Activated CD8-positive, alpha-beta memory T cell treated with anti-CD3 and anti-CD28 coated beads, Interleukin-2, amount 50 U/mL, for 48 hours (primary cell): ENCODE measurements around the gene MSANTD4.
"Not testable (repeated sequence)": the region's sequence is repeated elsewhere in the genome, so short reads cannot be mapped to it uniquely, and the experiment has no call there.

Experiments
- DNase-seq: peaks from one replicate; pipeline ENCODE4 v3.0.0-alpha.2; 2020

The MSANTD4 gene

DNA sequence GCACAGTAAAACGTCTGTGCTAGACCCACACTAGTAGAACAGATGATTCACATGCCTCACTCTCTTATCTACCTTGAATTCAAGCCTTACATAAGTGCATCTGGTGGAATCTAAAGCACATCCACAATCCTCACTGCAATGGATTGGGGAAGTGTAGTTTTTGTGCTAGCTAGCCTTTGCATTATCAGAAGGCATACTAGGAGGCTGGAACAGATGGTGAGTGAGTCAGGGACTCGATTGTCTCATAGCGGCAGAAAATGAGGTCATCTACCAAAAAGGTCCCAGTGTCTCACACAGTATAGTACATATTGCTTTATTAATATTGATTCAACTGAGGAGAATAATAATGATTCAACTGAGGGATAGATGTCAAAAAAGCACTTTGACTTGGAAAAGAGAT is 9.3 kb downstream of the MSANTD4 start:
- no peak for DNase-seq

DNA sequence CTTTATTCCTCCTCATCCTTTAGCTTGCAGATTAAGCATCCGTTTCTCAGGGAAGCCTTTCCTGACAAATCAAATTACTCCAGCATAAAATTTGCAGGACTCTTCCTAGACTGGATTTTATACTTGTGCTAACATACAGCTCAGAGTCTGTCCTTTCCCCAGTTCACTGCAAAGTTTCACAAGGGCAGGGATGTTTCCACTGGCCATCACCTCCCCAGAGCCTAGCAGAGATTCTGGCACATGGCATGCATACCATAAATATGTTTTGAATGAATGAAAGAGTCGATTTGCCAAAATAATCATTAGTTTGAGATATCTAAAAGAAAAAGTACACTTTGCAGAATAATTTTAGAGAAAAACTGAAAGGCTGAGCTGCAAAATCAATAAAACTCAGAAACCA is 10.6 kb downstream of the MSANTD4 start:
- no peak for DNase-seq

DNA sequence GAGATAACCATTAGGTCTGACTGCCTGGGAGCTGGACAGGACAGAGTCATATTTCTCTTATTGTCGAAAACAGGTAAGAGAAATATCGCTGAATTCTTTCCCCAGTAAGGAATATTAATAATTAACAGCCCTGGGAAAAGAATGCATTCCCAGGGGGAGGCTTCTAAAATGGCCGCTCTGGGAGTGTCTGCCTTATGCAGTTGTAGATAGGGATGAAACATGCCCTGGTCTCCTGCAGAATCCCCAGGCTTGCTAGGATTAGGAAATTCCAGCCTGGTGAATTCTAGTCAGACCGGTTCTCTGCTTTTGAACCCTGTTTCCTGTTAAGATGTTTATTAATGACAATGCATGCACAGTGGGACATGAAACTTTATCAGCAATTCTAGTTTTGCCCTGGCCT is 18.9 kb downstream of the MSANTD4 start:
- DNase-seq: not testable (repeated sequence)

DNA sequence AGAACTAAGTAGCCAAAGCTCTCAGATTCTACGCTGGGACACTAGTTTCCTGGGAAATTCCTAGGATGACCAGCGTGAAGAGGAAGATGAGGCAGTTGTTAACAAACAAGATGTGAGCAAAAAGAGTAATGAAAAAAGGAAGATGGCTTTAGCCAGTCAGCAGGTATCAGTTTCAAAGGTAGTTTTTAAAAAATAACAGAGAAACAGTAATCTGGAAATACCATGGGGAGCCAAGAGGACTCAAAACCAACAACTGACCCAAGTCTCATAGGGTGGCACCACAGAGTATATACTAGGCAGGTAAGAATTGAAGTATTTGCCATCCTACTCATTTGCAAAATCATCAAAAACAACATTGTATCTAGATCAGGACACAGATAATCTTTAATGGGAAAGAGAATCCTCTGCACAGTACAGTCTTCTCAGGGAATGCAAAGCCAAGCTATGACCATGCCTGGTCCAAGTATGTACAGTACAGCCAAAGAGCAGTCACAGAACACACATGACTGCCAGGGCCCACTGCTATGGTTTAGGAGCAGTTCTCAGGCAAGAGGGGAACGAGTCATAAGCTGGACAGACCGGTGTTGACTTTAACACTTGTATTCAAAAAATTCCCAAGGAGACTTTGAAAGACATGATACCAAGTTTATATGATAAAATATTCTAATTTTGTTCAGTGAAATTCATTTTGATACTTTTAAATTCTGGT is 20.6 kb downstream of the MSANTD4 start:
- no peak for DNase-seq

DNA sequence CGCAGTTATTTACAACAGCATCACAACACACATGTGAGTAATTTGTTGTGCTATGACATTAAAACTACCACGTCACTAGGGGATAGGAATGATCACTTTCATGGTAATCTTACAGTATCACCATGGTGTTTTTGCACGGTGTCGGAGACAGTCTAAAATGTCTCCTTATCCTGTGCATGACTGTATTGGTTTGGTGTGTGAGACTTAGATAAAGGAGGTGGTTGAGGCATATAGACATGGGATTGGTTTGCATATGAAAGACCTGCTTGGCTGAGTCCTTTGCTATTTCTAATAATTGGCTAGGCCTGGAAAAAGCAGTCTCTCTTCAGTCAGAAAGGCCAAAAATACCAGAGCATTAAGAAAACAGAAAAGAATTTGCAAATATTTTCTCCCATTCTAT is 30.2 kb downstream of the MSANTD4 start:
- DNase-seq: no peak

DNA sequence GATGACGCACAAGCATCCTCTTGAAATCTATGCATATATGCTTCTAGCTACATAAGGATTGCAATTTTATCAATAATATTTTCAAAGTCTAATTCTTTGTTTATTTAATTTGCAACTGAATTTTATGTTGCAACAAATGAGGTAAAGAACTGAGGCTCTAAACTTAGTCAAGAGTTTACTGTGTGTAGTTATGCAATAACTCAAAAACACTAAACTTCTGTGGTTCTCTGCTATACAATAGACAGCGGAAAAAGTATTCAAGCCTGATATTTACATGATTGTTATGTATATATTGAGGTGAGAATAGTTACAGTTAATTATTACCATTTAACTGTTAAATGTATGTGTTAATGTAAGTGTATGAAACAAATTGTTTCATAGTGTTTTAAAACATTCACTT is 32.9 kb downstream of the MSANTD4 start:
- DNase-seq: no peak

DNA sequence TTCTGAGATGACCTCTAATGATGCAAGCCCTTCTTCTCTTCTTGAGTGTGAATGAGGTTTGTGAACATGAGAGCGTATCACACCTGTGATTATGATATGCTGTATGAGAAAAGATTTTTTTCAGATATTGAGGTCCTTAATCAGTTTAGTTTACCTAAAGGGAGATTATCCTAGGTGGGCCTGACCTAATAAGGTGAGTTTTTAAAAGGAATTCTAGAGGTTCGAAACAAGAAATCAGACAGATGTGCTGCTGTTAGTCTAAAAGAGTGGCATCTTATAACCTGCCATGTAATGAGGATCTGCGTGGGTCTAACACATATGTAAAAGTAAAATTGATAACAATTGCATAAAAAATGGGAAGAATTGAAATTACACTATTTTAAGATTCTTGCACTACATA is 33.8 kb downstream of the MSANTD4 start:
- DNase-seq: no peak

DNA sequence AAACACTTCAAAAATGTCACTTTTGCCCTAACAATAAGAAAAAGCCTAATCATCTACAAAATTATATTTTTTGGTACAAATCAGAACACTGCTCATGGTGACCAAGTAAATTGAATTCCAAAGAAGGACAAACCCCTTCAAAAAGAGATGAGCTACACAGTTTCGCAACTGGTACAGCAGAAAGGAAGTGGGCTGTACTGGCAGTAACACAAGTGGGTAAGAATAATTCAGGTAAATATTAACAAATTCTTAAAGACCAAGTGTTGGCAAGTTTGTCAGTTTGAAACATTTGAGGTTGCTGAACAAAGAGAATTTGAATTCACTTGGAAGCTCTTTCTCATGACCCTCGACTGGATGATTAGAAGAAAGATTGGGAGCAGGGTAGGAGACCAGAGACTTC is 35.5 kb downstream of the MSANTD4 start:
- DNase-seq: no peak

DNA sequence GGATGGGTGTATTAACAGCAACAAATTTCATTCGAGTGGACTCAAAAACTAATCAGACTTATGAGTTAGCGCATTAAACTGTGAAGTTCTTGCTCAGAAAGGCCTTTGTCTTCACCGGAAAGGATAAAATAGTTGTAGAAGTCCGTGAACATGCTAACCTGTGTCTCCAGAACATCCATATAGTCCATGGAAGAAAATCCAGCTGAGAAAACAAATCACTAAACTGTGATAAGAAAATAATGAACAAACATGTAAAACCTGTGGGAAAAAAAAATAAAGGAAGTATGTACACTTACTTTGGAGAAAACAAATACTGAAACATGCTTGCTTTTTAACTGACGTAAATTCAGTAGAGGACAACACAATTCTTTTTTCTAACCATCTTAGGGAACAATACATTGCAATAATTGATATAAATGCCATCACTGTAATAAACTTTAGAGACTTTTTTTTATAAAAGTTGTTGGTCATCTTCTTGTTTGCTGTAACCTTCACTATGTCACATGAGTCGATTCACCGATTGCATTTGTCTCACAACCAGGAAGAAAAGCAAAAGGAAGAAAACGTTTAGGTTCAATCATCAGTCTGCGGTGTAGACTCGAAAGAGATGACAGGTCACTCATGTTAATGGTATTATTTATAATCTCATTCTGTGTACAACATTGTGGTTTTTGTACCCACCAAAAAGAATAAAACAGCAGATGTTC is 41.9 kb downstream of the MSANTD4 start:
- no peak for DNase-seq

DNA sequence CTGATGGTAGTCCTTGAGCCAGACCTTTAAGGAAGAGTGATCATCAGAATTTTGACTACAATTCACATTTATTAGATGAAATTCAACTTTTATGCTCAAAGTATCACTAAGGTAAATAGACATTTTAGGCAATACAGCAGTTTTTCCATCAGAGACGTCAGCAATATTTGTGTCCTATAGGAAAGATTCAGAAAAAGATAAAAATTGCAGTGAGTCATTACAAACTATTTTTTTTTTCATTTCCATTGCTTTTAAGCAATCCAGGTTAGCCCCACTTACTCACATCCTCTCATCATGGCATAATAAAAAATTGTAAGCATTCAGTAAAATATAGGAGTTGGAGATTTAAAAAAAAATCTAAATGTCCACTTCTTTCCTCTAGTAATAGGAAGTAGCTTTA is 46.9 kb downstream of the MSANTD4 start:
- no peak for DNase-seq

DNA sequence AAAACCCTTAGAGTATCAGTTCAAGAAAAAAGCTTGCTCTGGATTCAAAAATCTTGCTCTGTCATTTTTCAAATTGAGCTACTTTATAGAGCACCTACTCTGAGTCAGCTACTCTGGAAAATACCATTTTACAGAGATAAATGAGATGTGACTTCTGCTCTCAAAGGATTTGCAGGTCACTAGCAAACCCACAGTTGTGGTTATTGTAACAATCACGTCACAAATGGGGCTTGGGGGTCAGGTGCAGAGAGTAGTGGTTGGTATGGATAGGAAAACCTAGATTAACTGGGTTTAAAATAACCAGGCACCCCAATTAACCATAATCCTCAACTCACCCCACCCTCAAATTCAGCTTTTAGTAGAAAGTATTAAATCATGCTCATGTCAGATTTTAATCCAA is 52.3 kb downstream of the MSANTD4 start:
- no peak for DNase-seq

DNA sequence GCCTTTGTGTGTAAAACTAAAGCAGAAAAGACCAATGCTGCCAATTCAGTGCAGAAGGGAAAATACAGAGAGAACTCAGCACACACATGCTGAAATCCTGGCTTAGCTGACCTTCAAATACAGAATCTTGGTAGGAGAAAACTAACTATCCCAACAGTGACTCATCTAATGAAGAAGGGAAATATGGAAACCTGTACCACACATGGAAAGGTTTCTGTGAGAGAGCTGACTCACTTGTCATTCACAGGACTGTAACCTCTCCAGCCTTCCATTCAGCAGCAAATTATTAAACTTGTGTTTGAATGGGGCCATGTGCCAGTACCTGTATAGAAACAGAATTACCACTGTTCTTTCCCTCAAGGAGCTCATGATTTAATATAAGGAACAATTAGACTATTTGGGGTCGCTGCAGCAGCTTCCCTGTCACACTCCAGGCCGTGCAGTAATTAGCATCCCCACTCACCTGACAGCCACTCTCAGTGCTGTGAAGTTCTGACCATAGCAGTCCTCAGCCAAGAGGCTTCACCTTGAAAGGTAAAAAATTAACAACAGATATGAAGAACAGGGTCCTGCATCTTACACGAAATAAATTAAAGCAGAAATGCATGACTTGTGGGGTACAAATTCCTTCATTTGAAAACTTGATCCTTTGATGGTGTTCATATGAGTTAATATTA is 53.9 kb downstream of the MSANTD4 start:
- DNase-seq: no peak

DNA sequence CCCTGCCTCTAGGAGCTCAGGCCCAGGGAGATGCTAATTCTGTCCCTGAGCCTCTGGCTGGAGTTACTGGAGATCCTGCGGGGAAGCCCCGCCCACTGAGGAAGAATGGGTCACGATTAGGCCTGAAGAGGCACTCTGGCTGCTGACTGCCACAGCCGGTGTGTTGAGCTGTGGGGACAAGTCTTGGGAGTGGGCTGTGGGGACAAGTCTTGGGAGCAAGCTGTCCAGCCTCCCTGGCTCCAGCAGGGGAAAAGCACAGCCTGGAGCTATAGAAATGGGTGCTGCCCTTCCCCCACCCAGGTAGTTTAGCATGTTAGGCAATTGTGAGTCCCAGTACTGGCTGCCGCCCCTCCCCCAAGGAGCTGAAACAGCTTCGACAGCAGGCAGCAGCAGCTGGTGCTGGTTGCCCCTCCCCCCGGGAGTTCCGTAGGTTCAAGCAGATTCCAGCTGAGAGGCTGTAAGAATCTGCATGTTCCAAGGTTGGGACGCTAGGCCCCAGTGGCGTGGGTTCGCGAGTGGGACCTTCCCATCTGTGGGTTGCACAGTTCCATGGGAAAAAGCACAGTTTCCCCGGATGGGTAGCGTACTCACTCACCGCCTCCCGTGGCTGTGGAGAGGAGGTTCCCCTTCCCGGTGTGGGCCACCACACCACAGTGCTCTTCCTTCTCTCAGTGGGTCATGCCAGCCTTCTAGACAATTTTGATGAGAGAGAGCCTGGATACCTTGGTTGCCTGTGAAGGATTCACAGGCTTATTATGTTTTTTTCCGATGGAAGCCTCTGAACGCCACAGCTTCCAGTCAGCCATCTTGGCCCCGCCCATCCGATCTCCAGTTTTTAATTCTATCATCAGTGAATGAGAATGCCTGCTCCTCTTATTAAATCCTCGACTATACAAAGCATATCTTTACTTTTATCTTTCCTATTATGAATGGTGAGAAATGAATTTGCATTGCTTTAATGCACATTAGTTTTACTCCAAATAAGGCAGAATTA is 61.5 kb downstream of the MSANTD4 start:
- DNase-seq: no peak
